ENCODE measurements around the gene CDKAL1.

Gene CDKAL1

DNA sequence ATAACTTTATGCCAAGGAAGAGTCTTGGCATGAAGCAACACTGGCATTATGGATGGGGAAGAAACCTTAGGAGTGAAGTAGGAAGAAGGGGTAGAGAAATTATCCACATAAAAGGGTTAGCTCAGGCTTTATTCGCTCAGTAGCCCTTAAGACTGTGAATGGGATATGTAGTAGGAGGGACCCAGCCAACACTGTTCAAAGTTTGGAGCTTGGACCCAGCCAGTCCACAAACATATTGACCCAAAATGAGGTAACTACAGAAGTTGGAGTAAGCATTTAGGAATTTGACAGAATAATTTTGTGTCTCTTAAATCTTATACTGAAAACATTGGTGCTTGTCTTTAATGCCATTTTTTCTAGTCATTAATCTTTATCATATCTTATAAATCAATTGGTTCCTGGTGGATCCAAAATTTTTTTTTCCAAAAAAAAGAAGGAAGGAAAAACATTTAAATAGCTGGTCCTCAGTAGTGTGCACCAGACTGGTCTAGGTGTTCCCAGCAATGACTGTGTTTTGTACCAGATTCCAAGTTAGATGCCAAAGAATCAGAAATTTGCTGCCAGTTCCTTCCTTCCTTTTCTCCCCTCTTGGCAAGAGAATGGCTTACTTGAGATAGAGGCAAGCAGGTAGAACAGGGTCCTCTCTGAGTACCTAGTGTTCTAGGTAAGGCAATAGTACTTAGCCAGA is 607.5 kb downstream of the CDKAL1 start:
- H3K79me2 ChIP-seq (ENCODE audit: insufficient read depth, low read length) = no peaks in the 10 kb centered on the region
- no peak for TF ChIP-seq EZH2phosphoT487 (IDR thresholded peaks at IDR 0.05; ENCODE audit: borderline replicate concordance)
- TF ChIP-seq, protein P1, sequence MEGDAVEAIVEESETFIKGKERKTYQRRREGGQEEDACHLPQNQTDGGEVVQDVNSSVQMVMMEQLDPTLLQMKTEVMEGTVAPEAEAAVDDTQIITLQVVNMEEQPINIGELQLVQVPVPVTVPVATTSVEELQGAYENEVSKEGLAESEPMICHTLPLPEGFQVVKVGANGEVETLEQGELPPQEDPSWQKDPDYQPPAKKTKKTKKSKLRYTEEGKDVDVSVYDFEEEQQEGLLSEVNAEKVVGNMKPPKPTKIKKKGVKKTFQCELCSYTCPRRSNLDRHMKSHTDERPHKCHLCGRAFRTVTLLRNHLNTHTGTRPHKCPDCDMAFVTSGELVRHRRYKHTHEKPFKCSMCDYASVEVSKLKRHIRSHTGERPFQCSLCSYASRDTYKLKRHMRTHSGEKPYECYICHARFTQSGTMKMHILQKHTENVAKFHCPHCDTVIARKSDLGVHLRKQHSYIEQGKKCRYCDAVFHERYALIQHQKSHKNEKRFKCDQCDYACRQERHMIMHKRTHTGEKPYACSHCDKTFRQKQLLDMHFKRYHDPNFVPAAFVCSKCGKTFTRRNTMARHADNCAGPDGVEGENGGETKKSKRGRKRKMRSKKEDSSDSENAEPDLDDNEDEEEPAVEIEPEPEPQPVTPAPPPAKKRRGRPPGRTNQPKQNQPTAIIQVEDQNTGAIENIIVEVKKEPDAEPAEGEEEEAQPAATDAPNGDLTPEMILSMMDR (conservative IDR thresholded peaks at IDR 0.05; ENCODE audit: low read length) = no peak
- no peak overlapping the region for H3K4me3 ChIP-seq (ENCODE audit: low read length, poor library complexity, severe bottlenecking)
- H4K20me1 ChIP-seq (ENCODE audit: insufficient read depth, low read length, poor library complexity, severe bottlenecking) = no peaks in the 10 kb centered on the region
- H3K9me3 ChIP-seq (ENCODE audit: insufficient read depth, low read depth, low read length) = no peaks in the 10 kb centered on the region
- H3K9ac ChIP-seq (ENCODE audit: low read depth, low read length, poor library complexity, severe bottlenecking) = no peak overlapping the region
- H3K4me2 ChIP-seq (ENCODE audit: low read depth, low read length, poor library complexity, severe bottlenecking) = no peak overlapping the region
- H3K4me1 ChIP-seq (ENCODE audit: insufficient read depth, low read length, poor library complexity, severe bottlenecking) = no peaks in the 10 kb centered on the region
- H3K27me3 ChIP-seq (ENCODE audit: insufficient read depth, low read length, poor library complexity, severe bottlenecking) = no peaks in the 10 kb centered on the region
- no peaks in the 10 kb centered on the region for H3F3A ChIP-seq (ENCODE audit: low read depth)
- H3K9me2 ChIP-seq (replicated peaks; ENCODE audit: low read depth, low read length) = no peaks in the 10 kb centered on the region
- H2AFZ ChIP-seq (ENCODE audit: low read length) = no peak overlapping the region
- no peaks in the 10 kb centered on the region for H3K36me3 ChIP-seq (ENCODE audit: insufficient read depth, low read length)

DNA sequence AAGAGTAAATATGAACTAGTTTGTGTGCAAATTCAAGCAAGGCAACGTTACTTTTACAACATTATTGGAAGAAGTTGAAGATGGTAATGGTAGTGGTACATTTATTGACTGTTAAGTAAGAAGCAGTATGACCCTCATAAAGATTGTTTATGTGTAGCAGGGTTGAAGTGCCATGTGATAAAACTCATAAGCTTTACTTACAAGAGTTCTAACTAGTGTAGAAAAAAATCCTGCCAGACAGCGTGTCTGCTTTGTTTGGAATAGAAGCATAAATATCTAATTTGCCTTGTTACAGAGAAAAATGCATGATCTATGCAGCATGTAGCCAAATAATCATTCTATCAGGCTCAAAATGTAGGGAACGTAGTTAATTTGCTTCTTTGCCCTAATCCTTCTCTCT is 608.5 kb downstream of the CDKAL1 start:
- TF ChIP-seq EZH2phosphoT487 (IDR thresholded peaks at IDR 0.05; ENCODE audit: borderline replicate concordance) = no peak
- TF ChIP-seq, protein P1 (conservative IDR thresholded peaks at IDR 0.05; ENCODE audit: low read length) = no peak
- no peak overlapping the region for H3K9ac ChIP-seq (ENCODE audit: low read depth, low read length, poor library complexity, severe bottlenecking)
- no peaks in the 10 kb centered on the region for H3K4me1 ChIP-seq (ENCODE audit: insufficient read depth, low read length, poor library complexity, severe bottlenecking)
- no peaks in the 10 kb centered on the region for H3K36me3 ChIP-seq (ENCODE audit: insufficient read depth, low read length)
- H3F3A ChIP-seq (ENCODE audit: low read depth) = no peaks in the 10 kb centered on the region
- H3K4me3 ChIP-seq (ENCODE audit: low read length, poor library complexity, severe bottlenecking) = no peak overlapping the region
- H3K9me3 ChIP-seq (ENCODE audit: insufficient read depth, low read depth, low read length) = no peaks in the 10 kb centered on the region
- no peak overlapping the region for H3K4me2 ChIP-seq (ENCODE audit: low read depth, low read length, poor library complexity, severe bottlenecking)
- no peaks in the 10 kb centered on the region for H3K27me3 ChIP-seq (ENCODE audit: insufficient read depth, low read length, poor library complexity, severe bottlenecking)
- H3K79me2 ChIP-seq (ENCODE audit: insufficient read depth, low read length) = no peaks in the 10 kb centered on the region
- no peaks in the 10 kb centered on the region for H4K20me1 ChIP-seq (ENCODE audit: insufficient read depth, low read length, poor library complexity, severe bottlenecking)
- no peaks in the 10 kb centered on the region for H3K9me2 ChIP-seq (replicated peaks; ENCODE audit: low read depth, low read length)
- no peak overlapping the region for H2AFZ ChIP-seq (ENCODE audit: low read length)

DNA sequence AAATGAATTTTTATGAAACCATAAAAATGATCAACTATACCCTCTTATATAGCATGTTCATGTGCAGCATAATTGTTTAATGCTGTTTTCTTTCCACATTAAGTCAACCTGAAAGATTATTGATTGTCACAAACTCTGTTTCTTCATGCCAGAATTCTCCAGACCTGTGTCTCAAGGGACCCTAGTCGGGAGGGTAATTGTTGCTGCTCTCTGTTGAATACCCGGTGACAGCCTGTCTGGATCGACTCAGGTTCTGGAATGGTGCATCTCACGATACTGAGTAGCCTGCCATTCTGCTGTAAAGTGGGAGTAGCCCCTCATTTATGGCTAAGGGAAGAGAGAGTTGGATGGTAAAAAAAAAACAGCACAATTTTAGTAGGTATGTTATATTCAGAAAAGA is 609.4 kb downstream of the CDKAL1 start:
- no peak for TF ChIP-seq EZH2phosphoT487 (IDR thresholded peaks at IDR 0.05; ENCODE audit: borderline replicate concordance)
- TF ChIP-seq, protein P1 (conservative IDR thresholded peaks at IDR 0.05; ENCODE audit: low read length) = no peak
- H3K27me3 ChIP-seq (ENCODE audit: insufficient read depth, low read length, poor library complexity, severe bottlenecking) = no peaks in the 10 kb centered on the region
- no peaks in the 10 kb centered on the region for H3K9me3 ChIP-seq (ENCODE audit: insufficient read depth, low read depth, low read length)
- H3K9me2 ChIP-seq (replicated peaks; ENCODE audit: low read depth, low read length) = no peaks in the 10 kb centered on the region
- no peak overlapping the region for H3K4me3 ChIP-seq (ENCODE audit: low read length, poor library complexity, severe bottlenecking)
- H3K4me1 ChIP-seq (ENCODE audit: insufficient read depth, low read length, poor library complexity, severe bottlenecking) = no peaks in the 10 kb centered on the region
- H3F3A ChIP-seq (ENCODE audit: low read depth) = no peaks in the 10 kb centered on the region
- no peak overlapping the region for H3K4me2 ChIP-seq (ENCODE audit: low read depth, low read length, poor library complexity, severe bottlenecking)
- no peaks in the 10 kb centered on the region for H3K79me2 ChIP-seq (ENCODE audit: insufficient read depth, low read length)
- H2AFZ ChIP-seq (ENCODE audit: low read length) = no peak overlapping the region
- H3K9ac ChIP-seq (ENCODE audit: low read depth, low read length, poor library complexity, severe bottlenecking) = no peak overlapping the region
- H3K36me3 ChIP-seq (ENCODE audit: insufficient read depth, low read length) = no peaks in the 10 kb centered on the region
- H4K20me1 ChIP-seq (ENCODE audit: insufficient read depth, low read length, poor library complexity, severe bottlenecking) = no peaks in the 10 kb centered on the region
